Effector memory CD8-positive, alpha-beta T cell (primary cell): ENCODE results near the gene SUSD1.

Experiments used
- ATAC-seq: fragments of 150-1000 bp; cut with Tn5 transposase; replicated peaks from 2 replicates; pipeline ENCODE4 v1.10.0; 2021; ENCODE audit warnings: mild to moderate bottlenecking, moderate library complexity
- DNase-seq, 3 experiments: peaks; one replicate each; pipeline ENCODE4 v3.0.0; 2021
- H3K27ac Mint-ChIP-seq, 2 donors: one replicate each; pipeline ENCODE4 v1.8.0; 2022; ENCODE audit warnings: mild to moderate bottlenecking in 2 of 2, mixed read lengths in 2 of 2, moderate library complexity in 2 of 2
- H3K27me3 Mint-ChIP-seq, 2 donors: one replicate each; pipeline ENCODE4 v1.8.0; 2022; ENCODE audit warnings: mixed read lengths in 2 of 2
- H3K36me3 Mint-ChIP-seq: one replicate; pipeline ENCODE4 v1.8.0; 2022; ENCODE audit warnings: mild to moderate bottlenecking, moderate library complexity, mixed read lengths; ENCODE audit not compliant: insufficient read depth
- H3K4me1 Mint-ChIP-seq, 2 donors: one replicate each; pipeline ENCODE4 v1.8.0; 2022; ENCODE audit warnings: low read depth in 2 of 2, mixed read lengths in 2 of 2
- H3K4me3 Mint-ChIP-seq, 2 donors: one replicate each; pipeline ENCODE4 v1.8.0; 2022; ENCODE audit warnings: mild to moderate bottlenecking in 2 of 2, mixed read lengths in 2 of 2, moderate library complexity in 2 of 2
- H3K9me3 Mint-ChIP-seq, 2 donors: one replicate each; pipeline ENCODE4 v1.8.0; 2022; ENCODE audit warnings: mixed read lengths in 2 of 2

The SUSD1 gene

GRCh38 chr9:112186695-112187094 lies 11.6 kb upstream of the SUSD1 start:
- H3K4me3 Mint-ChIP-seq, result no peak overlapping the region
- H3K27me3 Mint-ChIP-seq, result no peaks in the 10 kb centered on the region
- H3K9me3 Mint-ChIP-seq, result no peaks in the 10 kb centered on the region
- H3K4me1 Mint-ChIP-seq, result peaks cover 3 to 6% of the 10 kb centered on the region in 2 donors
- no peak overlapping the region for H3K27ac Mint-ChIP-seq
- DNase-seq, result no peak
- H3K36me3 Mint-ChIP-seq, result peaks cover 3% of the 10 kb centered on the region
- ATAC-seq, result no peak

- H3K36me3 Mint-ChIP-seq, result peaks cover 16% of the 10 kb centered on the region
- DNase-seq, result no peak
- H3K4me3 Mint-ChIP-seq, result no peak overlapping the region
- no peak for ATAC-seq
- no peak overlapping the region for H3K27ac Mint-ChIP-seq
- H3K4me1 Mint-ChIP-seq, result peaks cover 14 to 22% of the 10 kb centered on the region in 2 donors
- H3K9me3 Mint-ChIP-seq, result no peaks in the 10 kb centered on the region
- no peaks in the 10 kb centered on the region for H3K27me3 Mint-ChIP-seq
Measured at GRCh38 chr9:112184946-112185345, 9.8 kb upstream of the SUSD1 start.

GRCh38 chr9:112184221-112184620 lies 9.1 kb upstream of the SUSD1 start:
- Mint-ChIP-seq H3K9me3 (no peaks in the 10 kb centered on the region), H3K27me3 (no peaks in the 10 kb centered on the region), H3K4me1 (peaks cover 17 to 26% of the 10 kb centered on the region in 2 donors), H3K4me3 (no peak overlapping the region), H3K27ac (no peak overlapping the region), H3K36me3 (peaks cover 14% of the 10 kb centered on the region)
- ATAC-seq (no peak), DNase-seq (no peak)

GRCh38 chr9:112180387-112180881 lies 5.3 kb upstream of the SUSD1 start:
- ATAC-seq, result peak; percentile 78

GRCh38 chr9:112179816-112180215 lies 4.7 kb upstream of the SUSD1 start:
- H3K4me1 Mint-ChIP-seq, result peaks cover 39 to 54% of the 10 kb centered on the region in 2 donors
- H3K27me3 Mint-ChIP-seq, result no peaks in the 10 kb centered on the region
- H3K4me3 Mint-ChIP-seq, result peak overlapping the region; percentile 69 to 73
- peak overlapping the region; percentile 89 to 91 for H3K27ac Mint-ChIP-seq
- no peak for DNase-seq
- ATAC-seq, result no peak
- H3K9me3 Mint-ChIP-seq, result no peaks in the 10 kb centered on the region
- H3K36me3 Mint-ChIP-seq, result peaks cover 12% of the 10 kb centered on the region

More at GRCh38 chr9:112180387-112180881, 5.3 kb upstream of the SUSD1 start:
- H3K9me3 Mint-ChIP-seq, result no peaks in the 10 kb centered on the region
- H3K36me3 Mint-ChIP-seq, result peaks cover 12% of the 10 kb centered on the region
- peak; percentile 48 to 58 (median 57) for DNase-seq
- H3K27ac Mint-ChIP-seq, result peak overlapping the region; percentile 89 to 91
- H3K4me3 Mint-ChIP-seq, result peak overlapping the region; percentile 69 to 73
- peaks cover 37 to 51% of the 10 kb centered on the region in 2 donors for H3K4me1 Mint-ChIP-seq
- no peaks in the 10 kb centered on the region for H3K27me3 Mint-ChIP-seq

- DNase-seq (peak; percentile 21 to 50 (median 33)), ATAC-seq (peak; percentile 55)
Measured at GRCh38 chr9:112176524-112176923, 1.4 kb upstream of the SUSD1 start.

GRCh38 chr9:112175796-112176315 lies 759 bp upstream of the SUSD1 start:
- Mint-ChIP-seq H3K27me3 (no peaks in the 10 kb centered on the region), H3K9me3 (peaks cover 0 to 8% of the 10 kb centered on the region in 2 donors), H3K4me1 (peaks cover 58 to 73% of the 10 kb centered on the region in 2 donors), H3K4me3 (peak overlapping the region; percentile 72 to 75), H3K27ac (peak overlapping the region; percentile 70 to 93), H3K36me3 (peaks cover 9% of the 10 kb centered on the region)
- DNase-seq (peak in 1 of 3 experiments; percentile 8), ATAC-seq (no peak)

More at GRCh38 chr9:112176524-112176923, 1.4 kb upstream of the SUSD1 start:
- peaks cover 14% of the 10 kb centered on the region for H3K36me3 Mint-ChIP-seq
- no peaks in the 10 kb centered on the region for H3K27me3 Mint-ChIP-seq
- peak overlapping the region; percentile 70 to 93 for H3K27ac Mint-ChIP-seq
- peak overlapping the region; percentile 72 to 75 for H3K4me3 Mint-ChIP-seq
- peaks cover 62 to 73% of the 10 kb centered on the region in 2 donors for H3K4me1 Mint-ChIP-seq
- H3K9me3 Mint-ChIP-seq, result peaks cover 0 to 8% of the 10 kb centered on the region in 2 donors

GRCh38 chr9:112174222-112174964 lies 704 bp downstream of the SUSD1 start:
- no peaks in the 10 kb centered on the region for H3K27me3 Mint-ChIP-seq
- H3K27ac Mint-ChIP-seq, result peak overlapping the region; percentile 93 to 95
- ATAC-seq (peak; percentile 79), DNase-seq (peak; percentile 68 to 71 (median 68))
- peaks cover 4% of the 10 kb centered on the region for H3K36me3 Mint-ChIP-seq
- H3K4me1 Mint-ChIP-seq, result peaks cover 58 to 72% of the 10 kb centered on the region in 2 donors
- peaks cover 0 to 8% of the 10 kb centered on the region in 2 donors for H3K9me3 Mint-ChIP-seq
- peak overlapping the region; percentile 94 for H3K4me3 Mint-ChIP-seq

- Mint-ChIP-seq H3K9me3 (peaks cover 0 to 8% of the 10 kb centered on the region in 2 donors), H3K36me3 (peaks cover 4% of the 10 kb centered on the region), H3K27ac (peak overlapping the region; percentile 93 to 95), H3K27me3 (no peaks in the 10 kb centered on the region), H3K4me3 (peak overlapping the region; percentile 94), H3K4me1 (peaks cover 62 to 79% of the 10 kb centered on the region in 2 donors)
- ATAC-seq (no peak), DNase-seq (no peak)
Measured at GRCh38 chr9:112173489-112174221, 1.4 kb downstream of the SUSD1 start.

GRCh38 chr9:112170968-112171367 lies 4.1 kb downstream of the SUSD1 start:
- no peak for DNase-seq
- Mint-ChIP-seq H3K9me3 (peaks cover 0 to 8% of the 10 kb centered on the region in 2 donors), H3K27me3 (no peaks in the 10 kb centered on the region), H3K4me3 (no peak overlapping the region), H3K36me3 (peaks cover 4% of the 10 kb centered on the region), H3K27ac (no peak overlapping the region), H3K4me1 (peaks cover 63 to 74% of the 10 kb centered on the region in 2 donors)
- ATAC-seq, result no peak

- peaks cover 4% of the 10 kb centered on the region for H3K36me3 Mint-ChIP-seq
- peaks cover 0 to 8% of the 10 kb centered on the region in 2 donors for H3K9me3 Mint-ChIP-seq
- no peak overlapping the region for H3K4me3 Mint-ChIP-seq
- H3K4me1 Mint-ChIP-seq, result peaks cover 59 to 72% of the 10 kb centered on the region in 2 donors
- H3K27me3 Mint-ChIP-seq, result no peaks in the 10 kb centered on the region
- no peak for ATAC-seq
- no peak overlapping the region for H3K27ac Mint-ChIP-seq
- no peak for DNase-seq
Measured at GRCh38 chr9:112170235-112170634, 4.9 kb downstream of the SUSD1 start.

- no peak overlapping the region for H3K4me3 Mint-ChIP-seq
- H3K36me3 Mint-ChIP-seq, result peaks cover 2% of the 10 kb centered on the region
- H3K4me1 Mint-ChIP-seq, result peaks cover 57 to 68% of the 10 kb centered on the region in 2 donors
- H3K9me3 Mint-ChIP-seq, result peaks cover 0 to 8% of the 10 kb centered on the region in 2 donors
- DNase-seq (no peak), ATAC-seq (no peak)
- H3K27me3 Mint-ChIP-seq, result no peaks in the 10 kb centered on the region
- peak overlapping the region in 1 of 2 donors; percentile 4 for H3K27ac Mint-ChIP-seq
Measured at GRCh38 chr9:112169368-112169767, 5.7 kb downstream of the SUSD1 start.

- H3K27ac Mint-ChIP-seq, result peak overlapping the region in 1 of 2 donors; percentile 70
- peaks cover 0 to 8% of the 10 kb centered on the region in 2 donors for H3K9me3 Mint-ChIP-seq
- no peak overlapping the region for H3K4me3 Mint-ChIP-seq
- H3K36me3 Mint-ChIP-seq, result no peaks in the 10 kb centered on the region
- no peak for DNase-seq
- H3K27me3 Mint-ChIP-seq, result no peaks in the 10 kb centered on the region
- H3K4me1 Mint-ChIP-seq, result peaks cover 47 to 58% of the 10 kb centered on the region in 2 donors
- ATAC-seq, result no peak
Measured at GRCh38 chr9:112168197-112168596, 6.9 kb downstream of the SUSD1 start.
